Measurements from ENCODE around the gene FBXW10.
"Not testable (repeated sequence)": the region's sequence is repeated elsewhere in the genome, so short reads cannot be mapped to it uniquely, and the experiment has no call there.

- TF ChIP-seq CTCF (IDR thresholded peaks at IDR 0.05); HMGXB4 (CRISPR knock-in tag; IDR thresholded peaks at IDR 0.05); RELA (CRISPR knock-in tag; IDR thresholded peaks at IDR 0.05; ENCODE audit: borderline replicate concordance); ATF3 (CRISPR knock-in tag; conservative IDR thresholded peaks at IDR 0.05); NR3C1 (CRISPR knock-in tag; conservative IDR thresholded peaks at IDR 0.05; ENCODE audit: low read depth); ELF4 (CRISPR knock-in tag; IDR thresholded peaks at IDR 0.05; ENCODE audit: low read depth): not testable (repeated sequence)
Observed at GRCh38 chr17:18791402-18791801, 47.5 kb downstream of the FBXW10 start.
